Fibroblast of lung (primary cell): ENCODE results near the gene KRTAP24-1.

Experiments used
- CTCF ChIP-seq, 2 donors: IDR thresholded peaks in 1 of 2; conservative IDR thresholded peaks in 1 of 2; 1 replicate in 1 of 2; 2 replicates in 1 of 2; pipeline ENCODE4 v1.5.1; 2011 to 2012; ENCODE audit warnings: low read length in 2 of 2, control low read depth in 1 of 2, inconsistent platforms in 1 of 2, low read depth in 1 of 2, mild to moderate bottlenecking in 1 of 2
- EZH2 ChIP-seq: IDR thresholded peaks from 2 replicates; pipeline ENCODE4 v1.5.1; 2012; ENCODE audit warnings: low read length, control low read depth, mild to moderate bottlenecking; ENCODE audit errors: missing control alignments

- no peak for TF ChIP-seq CTCF (conservative IDR thresholded peaks at IDR 0.05 in 1 of 2, IDR thresholded peaks at IDR 0.05 in 1 of 2; ENCODE audit: low read depth in 1 of 2, low read length in 2 of 2)
- TF ChIP-seq EZH2, result no peak
Observed at GRCh38 chr21:30305136-30305535, 22.4 kb upstream of the KRTAP24-1 start.
